HEK293T (cell line): ENCODE results near the gene TTBK1.

Experiments used
- ARNT ChIP-seq: fragments of 450-650 bp; IDR thresholded peaks from 2 replicates; pipeline ENCODE4 v1.6.1; 2017; ENCODE audit warnings: mild to moderate bottlenecking
- ELF4 ChIP-seq: fragments of 450-650 bp; IDR thresholded peaks from 2 replicates; pipeline ENCODE4 v1.6.1; 2017; ENCODE audit warnings: antibody characterized with exemption
- FOXK2 ChIP-seq: fragments of 450-650 bp; IDR thresholded peaks from 2 replicates; pipeline ENCODE4 v1.6.1; 2016; ENCODE audit warnings: mild to moderate bottlenecking
- FOXM1 ChIP-seq: fragments of 450-650 bp; IDR thresholded peaks from 2 replicates; pipeline ENCODE4 v1.6.1; 2017; ENCODE audit warnings: mild to moderate bottlenecking, borderline replicate concordance
- LEF1 ChIP-seq: fragments of 450-650 bp; IDR thresholded peaks from 2 replicates; pipeline ENCODE4 v1.6.1; 2017; ENCODE audit warnings: mild to moderate bottlenecking, borderline replicate concordance
- SP1 ChIP-seq: fragments of 450-650 bp; IDR thresholded peaks from 2 replicates; pipeline ENCODE4 v1.6.1; 2017
- SUZ12 ChIP-seq: fragments of 450-650 bp; IDR thresholded peaks from 2 replicates; pipeline ENCODE4 v1.6.1; 2016; ENCODE audit warnings: mild to moderate bottlenecking
- TARDBP ChIP-seq: fragments of 450-650 bp; IDR thresholded peaks from 2 replicates; pipeline ENCODE4 v1.6.1; 2016
- ZNF384 ChIP-seq: fragments of 450-650 bp; IDR thresholded peaks from 2 replicates; pipeline ENCODE4 v1.6.1; 2016
- TF ChIP-seq, protein P1 (sequence below): fragments of 450-650 bp; IDR thresholded peaks from 2 replicates; pipeline ENCODE4 v1.6.1; 2016

DNA sequence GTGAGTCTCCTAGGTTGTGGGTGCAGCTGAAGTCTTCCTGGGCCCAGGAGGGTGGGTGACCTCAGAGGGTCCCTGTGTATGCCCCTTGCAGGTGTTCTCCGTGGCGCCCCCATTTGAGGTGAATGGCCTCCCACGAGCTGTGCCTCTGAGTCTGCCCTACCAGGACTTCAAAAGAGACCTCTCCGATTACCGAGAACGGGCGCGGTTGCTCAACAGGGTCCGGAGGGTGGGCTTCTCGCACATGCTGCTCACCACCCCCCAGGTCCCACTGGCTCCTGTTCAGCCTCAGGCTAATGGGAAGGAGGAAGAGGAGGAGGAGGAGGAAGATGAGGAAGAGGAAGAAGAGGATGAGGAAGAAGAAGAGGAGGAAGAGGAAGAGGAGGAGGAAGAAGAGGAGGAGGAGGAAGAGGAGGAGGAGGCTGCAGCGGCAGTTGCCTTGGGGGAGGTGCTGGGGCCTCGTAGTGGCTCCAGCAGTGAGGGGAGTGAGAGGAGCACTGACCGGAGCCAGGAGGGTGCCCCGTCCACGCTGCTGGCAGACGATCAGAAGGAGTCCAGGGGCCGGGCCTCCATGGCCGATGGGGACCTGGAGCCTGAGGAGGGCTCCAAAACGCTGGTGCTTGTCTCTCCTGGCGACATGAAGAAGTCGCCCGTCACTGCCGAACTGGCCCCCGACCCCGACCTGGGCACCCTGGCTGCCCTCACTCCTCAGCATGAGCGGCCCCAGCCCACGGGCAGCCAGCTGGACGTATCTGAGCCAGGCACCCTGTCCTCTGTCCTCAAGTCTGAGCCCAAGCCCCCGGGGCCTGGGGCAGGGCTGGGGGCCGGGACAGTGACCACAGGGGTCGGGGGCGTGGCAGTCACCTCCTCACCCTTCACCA lies 39.6 kb downstream of the TTBK1 start:
- TF ChIP-seq ARNT (no peak), SP1 (no peak), ELF4 (no peak), FOXM1 (no peak), ZNF384 (no peak), LEF1 (no peak), FOXK2 (no peak), TARDBP (no peak), SUZ12 (no peak)
- TF ChIP-seq, protein P1, sequence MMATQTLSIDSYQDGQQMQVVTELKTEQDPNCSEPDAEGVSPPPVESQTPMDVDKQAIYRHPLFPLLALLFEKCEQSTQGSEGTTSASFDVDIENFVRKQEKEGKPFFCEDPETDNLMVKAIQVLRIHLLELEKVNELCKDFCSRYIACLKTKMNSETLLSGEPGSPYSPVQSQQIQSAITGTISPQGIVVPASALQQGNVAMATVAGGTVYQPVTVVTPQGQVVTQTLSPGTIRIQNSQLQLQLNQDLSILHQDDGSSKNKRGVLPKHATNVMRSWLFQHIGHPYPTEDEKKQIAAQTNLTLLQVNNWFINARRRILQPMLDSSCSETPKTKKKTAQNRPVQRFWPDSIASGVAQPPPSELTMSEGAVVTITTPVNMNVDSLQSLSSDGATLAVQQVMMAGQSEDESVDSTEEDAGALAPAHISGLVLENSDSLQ, result no peak
